ENCODE measurements around the gene ALDH1A3. TPM values are rescaled to one million over a fixed set of nuclear protein-coding genes. Genes with fewer than 3 reads are reported as not detected.

Gene ALDH1A3
- total and polyA plus RNA-seq, 11 donors, result 0.82 to 37.1 (median 4.7) TPM

DNA sequence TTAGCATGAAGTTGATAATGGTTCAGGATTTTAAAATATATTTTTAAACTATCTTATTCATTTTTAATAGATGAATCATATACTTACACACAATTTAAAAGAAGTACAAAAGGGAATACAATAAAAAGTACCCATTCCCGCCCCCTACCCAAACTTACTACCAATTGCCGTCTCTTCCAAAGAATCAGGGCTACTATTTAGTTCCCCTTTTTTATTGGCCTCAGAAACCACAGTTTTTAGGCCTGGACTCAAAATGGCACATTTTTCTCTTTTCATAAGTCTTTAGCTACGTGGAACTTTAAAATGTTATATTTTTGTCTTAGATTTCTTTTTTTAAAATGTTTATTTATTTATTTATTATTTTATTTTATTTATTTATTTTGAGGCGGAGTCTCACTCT is 57.5 kb downstream of the ALDH1A3 start:
- intact Hi-C loops (cut with DNase I), result no loop called here
- Histone ChIP-seq H3K4me3 (no peak overlapping the region), H3K36me3 (peaks cover 0 to 3% (median 0%) of the 10 kb centered on the region in 9 donors), H3K9me3 (peaks cover 0 to 5% (median 0%) of the 10 kb centered on the region in 12 donors), H3K27me3 (no peaks in the 10 kb centered on the region), H3K4me1 (peaks cover 0 to 18% (median 0%) of the 10 kb centered on the region in 12 donors), H3K27ac (no peak overlapping the region)
- ATAC-seq (no peak), DNase-seq (no peak)
- TF ChIP-seq, protein P1, sequence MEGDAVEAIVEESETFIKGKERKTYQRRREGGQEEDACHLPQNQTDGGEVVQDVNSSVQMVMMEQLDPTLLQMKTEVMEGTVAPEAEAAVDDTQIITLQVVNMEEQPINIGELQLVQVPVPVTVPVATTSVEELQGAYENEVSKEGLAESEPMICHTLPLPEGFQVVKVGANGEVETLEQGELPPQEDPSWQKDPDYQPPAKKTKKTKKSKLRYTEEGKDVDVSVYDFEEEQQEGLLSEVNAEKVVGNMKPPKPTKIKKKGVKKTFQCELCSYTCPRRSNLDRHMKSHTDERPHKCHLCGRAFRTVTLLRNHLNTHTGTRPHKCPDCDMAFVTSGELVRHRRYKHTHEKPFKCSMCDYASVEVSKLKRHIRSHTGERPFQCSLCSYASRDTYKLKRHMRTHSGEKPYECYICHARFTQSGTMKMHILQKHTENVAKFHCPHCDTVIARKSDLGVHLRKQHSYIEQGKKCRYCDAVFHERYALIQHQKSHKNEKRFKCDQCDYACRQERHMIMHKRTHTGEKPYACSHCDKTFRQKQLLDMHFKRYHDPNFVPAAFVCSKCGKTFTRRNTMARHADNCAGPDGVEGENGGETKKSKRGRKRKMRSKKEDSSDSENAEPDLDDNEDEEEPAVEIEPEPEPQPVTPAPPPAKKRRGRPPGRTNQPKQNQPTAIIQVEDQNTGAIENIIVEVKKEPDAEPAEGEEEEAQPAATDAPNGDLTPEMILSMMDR (IDR thresholded peaks at IDR 0.05), result no peak
- TF ChIP-seq POLR2A (IDR thresholded peaks at IDR 0.05), result no peak
- WGBS, 4 donors, result 89 to 93% (median 92%) methylated on average over 4 of the region's 4 CpGs

DNA sequence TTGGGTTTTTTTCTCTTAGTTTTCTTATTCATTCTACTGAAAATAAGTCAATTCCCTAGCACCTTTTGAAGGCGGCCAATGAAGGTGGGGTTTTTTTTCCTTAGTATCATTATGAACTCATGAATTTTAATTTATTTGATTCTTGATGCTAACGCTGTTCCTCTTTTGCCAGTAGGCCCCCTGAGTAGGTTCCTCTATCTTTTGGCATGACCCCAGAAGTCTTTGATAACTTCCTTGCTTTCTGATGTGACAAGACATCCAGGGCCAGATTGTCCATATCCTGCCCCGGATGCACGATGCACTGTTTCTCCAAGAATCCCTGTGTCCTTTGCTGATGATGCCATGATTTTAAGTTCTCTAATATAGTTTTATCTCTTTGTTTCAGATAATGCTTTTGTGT is 60.2 kb downstream of the ALDH1A3 start:
- H3K9me3 ChIP-seq, result peaks cover 0 to 5% (median 0%) of the 10 kb centered on the region in 12 donors
- H3K4me3 ChIP-seq, result no peak overlapping the region
- DNase-seq (no peak), ATAC-seq (no peak)
- H3K4me1 ChIP-seq, result peaks cover 0 to 35% (median 2%) of the 10 kb centered on the region in 12 donors
- H3K27ac ChIP-seq, result no peak overlapping the region
- H3K36me3 ChIP-seq, result no peaks in the 10 kb centered on the region
- WGBS, 4 donors, result 71 to 88% (median 76%) methylated on average over 4 of the region's 4 CpGs
- intact Hi-C loops (cut with DNase I), result no loop called here
- no peak for TF ChIP-seq POLR2A (IDR thresholded peaks at IDR 0.05)
- TF ChIP-seq, protein P1 (IDR thresholded peaks at IDR 0.05), result no peak
- H3K27me3 ChIP-seq, result no peaks in the 10 kb centered on the region

DNA sequence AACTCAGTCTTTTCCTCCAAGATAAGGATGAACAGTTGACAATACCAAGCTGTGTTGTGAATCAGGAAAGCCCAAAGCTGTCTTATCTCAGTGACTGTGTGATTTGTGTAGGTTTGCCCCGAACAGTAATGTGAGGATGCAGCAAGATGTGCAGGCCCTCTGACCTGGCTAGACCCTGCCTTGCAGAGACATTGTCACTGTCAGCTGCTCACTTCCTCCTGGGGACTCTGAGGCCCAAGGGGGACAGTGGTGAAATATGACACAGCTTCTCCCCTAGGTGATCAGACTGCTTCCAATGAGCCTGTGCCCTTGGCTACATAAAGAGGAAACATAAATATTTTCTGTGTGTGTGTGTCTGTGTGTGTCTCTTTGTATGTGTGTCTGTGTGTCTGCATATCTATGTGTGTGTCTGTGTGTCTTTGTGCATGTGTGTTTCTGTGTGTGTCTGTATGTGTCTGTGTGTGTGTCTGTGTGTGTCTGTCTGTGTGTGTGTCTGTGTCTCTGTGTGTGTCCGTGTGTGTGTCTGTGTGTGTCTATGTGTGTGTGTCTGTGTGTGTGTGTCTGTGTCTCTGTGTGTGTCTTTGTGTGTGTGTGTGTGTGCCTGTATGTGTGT is 61.2 kb downstream of the ALDH1A3 start:
- ATAC-seq (no peak), DNase-seq (no peak)
- Histone ChIP-seq H3K36me3 (no peaks in the 10 kb centered on the region), H3K27me3 (no peaks in the 10 kb centered on the region), H3K4me3 (no peak overlapping the region), H3K4me1 (peaks cover 0 to 35% (median 2%) of the 10 kb centered on the region in 12 donors), H3K9me3 (peaks cover 0 to 5% (median 0%) of the 10 kb centered on the region in 12 donors), H3K27ac (no peak overlapping the region)
- TF ChIP-seq, protein P1 (IDR thresholded peaks at IDR 0.05), result no peak
- TF ChIP-seq POLR2A (IDR thresholded peaks at IDR 0.05), result no peak
- WGBS, 4 donors, result 71 to 83% (median 81%) methylated on average over 2 of the region's 2 CpGs
- intact Hi-C loops (cut with DNase I), result no loop called here

DNA sequence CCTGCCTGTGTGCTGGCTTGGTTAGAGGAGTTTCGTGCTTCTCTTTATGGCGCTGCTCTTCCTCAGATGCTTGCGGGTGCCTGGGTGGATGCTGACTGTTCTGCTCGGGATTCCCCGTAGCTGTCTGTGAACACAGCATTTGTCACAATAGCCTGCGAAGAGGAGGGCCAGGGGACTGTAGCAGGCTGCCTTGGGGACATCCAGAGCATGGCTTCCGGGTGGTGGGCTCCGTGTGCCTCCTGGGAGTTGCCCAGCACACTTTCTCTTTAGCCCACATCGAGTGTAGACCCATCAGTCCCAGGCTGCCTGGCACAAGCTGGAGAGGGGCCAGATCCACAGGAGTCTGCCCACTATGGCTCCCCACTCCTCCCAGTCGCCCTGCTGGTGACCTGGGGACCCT is 61.9 kb downstream of the ALDH1A3 start:
- H3K27me3 ChIP-seq, result no peaks in the 10 kb centered on the region
- H3K36me3 ChIP-seq, result no peaks in the 10 kb centered on the region
- no peak for TF ChIP-seq POLR2A (IDR thresholded peaks at IDR 0.05)
- TF ChIP-seq, protein P1 (IDR thresholded peaks at IDR 0.05), result no peak
- H3K4me1 ChIP-seq, result peaks cover 0 to 35% (median 2%) of the 10 kb centered on the region in 12 donors
- 74 to 83% (median 78%) methylated on average over 6 to 10 of the region's 10 CpGs for WGBS, 4 donors
- H3K9me3 ChIP-seq, result peaks cover 0 to 4% (median 0%) of the 10 kb centered on the region in 12 donors
- H3K27ac ChIP-seq, result no peak overlapping the region
- H3K4me3 ChIP-seq, result no peak overlapping the region
- no peak for DNase-seq
- ATAC-seq, result no peak
- intact Hi-C loops (cut with DNase I), result no loop called here
